Peyer's patch (tissue), 4 donors: ENCODE measurements around the gene ELAVL1. TPM values are rescaled to one million over a fixed set of nuclear protein-coding genes. Genes with fewer than 3 reads are reported as not detected.

Experiments
- DNase-seq, 3 donors: peaks; one replicate each; pipeline ENCODE4 v3.0.0-alpha.2; 2017 to 2019
- H3K27ac ChIP-seq, 4 donors: fragments of 200-600 bp; sonication (generic); one replicate each; pipeline ENCODE4 v1.5.1; 2016 to 2019
- H3K27me3 ChIP-seq, 2 donors: fragments of 200-600 bp; sonication (generic); one replicate each; pipeline ENCODE4 v1.5.1; 2019
- H3K36me3 ChIP-seq, 3 donors: fragments of 200-600 bp; sonication (generic); one replicate each; pipeline ENCODE4 v1.5.1; 2016 to 2019
- H3K4me1 ChIP-seq, 4 donors: fragments of 200-600 bp; sonication (generic); one replicate each; pipeline ENCODE4 v1.5.1; 2016 to 2019
- H3K4me3 ChIP-seq, 4 donors: fragments of 200-600 bp; sonication (generic); 1 replicate in 3 of 4; 2 replicates in 1 of 4; pipeline ENCODE4 v1.5.1; 2016 to 2019; ENCODE audit warnings: mild to moderate bottlenecking in 1 of 4
- H3K9me3 ChIP-seq, 4 donors: fragments of 200-600 bp; sonication (generic); one replicate each; pipeline ENCODE4 v1.5.1; 2016 to 2019; ENCODE audit warnings: mild to moderate bottlenecking in 1 of 4
- CTCF ChIP-seq, 6 experiments: fragments of 450-650 bp in 4 of 6; fragments of 200-600 bp in 2 of 6; sonication (generic) in 1 of 6; IDR thresholded peaks; one replicate each; pipeline ENCODE4 v1.5.1; 2017 to 2019; ENCODE audit warnings: antibody characterized with exemption in 6 of 6, mild to moderate bottlenecking in 3 of 6, moderate library complexity in 1 of 6
- POLR2A ChIP-seq, 2 donors: fragments of 450-650 bp; IDR thresholded peaks; one replicate each; pipeline ENCODE4 v1.5.1; 2017; ENCODE audit warnings: antibody characterized with exemption in 2 of 2, mild to moderate bottlenecking in 2 of 2, moderate library complexity in 2 of 2
- total RNA-seq, 4 donors: library from RNA; depleted of rRNA; stranded (reverse); fragments of >200 nt; gene quantifications; one replicate each; pipeline ENCODE4 v1.1.0, GENCODE V29; 2016

The ELAVL1 gene
- total RNA-seq, 4 donors from 2014 or later: 21.0 to 41.7 (median 25.9) TPM

DNA sequence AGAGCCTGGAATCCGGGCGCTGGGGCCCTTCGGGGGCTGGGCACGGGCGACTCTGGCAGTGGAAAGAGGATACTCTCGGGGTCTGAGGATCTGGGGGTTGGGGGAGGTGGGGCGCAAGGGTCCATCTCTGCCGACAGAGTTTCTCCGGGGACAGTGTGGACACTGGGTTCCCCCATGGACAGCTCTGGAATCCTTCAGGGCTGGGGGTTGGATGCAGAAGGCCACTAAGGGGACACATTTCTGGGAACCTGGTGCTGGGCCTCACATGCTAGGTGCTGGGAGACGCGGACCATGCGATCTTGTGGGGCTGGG lies 88.5 kb downstream of the ELAVL1 start:
- no peak for DNase-seq
- peaks cover 0 to 38% of the 10 kb centered on the region in 2 donors for H3K27me3 ChIP-seq

DNA sequence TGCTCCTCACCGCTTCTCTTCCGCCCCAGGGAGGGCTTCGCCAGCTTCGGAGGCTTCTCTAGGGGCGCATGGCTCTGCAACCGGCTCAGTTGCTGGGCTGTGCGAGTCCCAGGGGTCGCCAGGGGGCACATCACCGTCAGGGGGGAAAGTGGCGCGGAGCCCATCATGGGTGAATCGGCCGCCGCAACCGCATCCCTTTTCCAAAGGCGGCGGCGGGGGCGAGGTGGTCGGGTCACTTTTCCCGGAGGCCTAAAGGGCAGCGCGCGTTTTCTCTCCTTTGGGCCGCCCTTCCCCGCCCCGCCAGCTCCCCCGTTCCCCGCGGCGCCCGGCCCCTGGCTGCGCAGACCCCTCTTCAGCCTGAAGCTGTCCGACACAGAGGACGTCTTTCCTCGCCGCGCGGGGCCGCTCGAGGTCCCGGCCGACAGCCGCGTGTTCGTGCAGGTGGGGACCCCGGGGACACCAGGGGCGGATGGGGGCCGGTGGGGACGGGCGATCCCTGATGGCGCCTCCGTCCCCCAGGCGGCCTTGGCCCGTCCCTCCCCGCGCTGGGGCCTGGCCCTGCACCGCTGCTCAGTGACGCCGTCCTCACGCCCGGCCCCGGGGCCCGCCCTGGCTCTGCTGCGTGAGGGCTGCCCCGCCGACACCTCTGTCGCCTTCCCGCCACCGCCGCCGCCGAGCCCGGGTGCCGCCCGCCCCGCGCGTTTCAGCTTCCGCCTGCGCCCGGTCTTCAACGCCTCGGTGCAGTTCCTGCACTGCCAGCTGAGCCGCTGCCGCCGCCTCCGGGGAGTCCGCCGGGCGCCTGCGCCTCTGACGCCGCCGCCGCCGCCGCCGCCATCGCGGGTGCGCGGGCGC lies 89.1 kb downstream of the ELAVL1 start:
- peak in 1 of 3 donors; percentile 69 for DNase-seq
- TF ChIP-seq CTCF (IDR thresholded peaks at IDR 0.05): no peak
- TF ChIP-seq POLR2A (IDR thresholded peaks at IDR 0.05): no peak
- H3K4me1 ChIP-seq: peaks cover 2 to 35% (median 24%) of the 10 kb centered on the region in 4 donors
- no peaks in the 10 kb centered on the region for H3K9me3 ChIP-seq
- H3K4me3 ChIP-seq: peak overlapping the region; percentile 6 to 94 (median 64)
- peak overlapping the region in 1 of 4 donors; percentile 25 for H3K27ac ChIP-seq
- peaks cover 0 to 38% of the 10 kb centered on the region in 2 donors for H3K27me3 ChIP-seq
- H3K36me3 ChIP-seq: peaks cover 0 to 20% (median 0%) of the 10 kb centered on the region in 3 donors

More for the DNA sequence above, 88.5 kb downstream of the ELAVL1 start:
- Histone ChIP-seq H3K27ac (peak overlapping the region in 1 of 4 donors; percentile 25), H3K9me3 (no peaks in the 10 kb centered on the region), H3K4me1 (peaks cover 2 to 41% (median 29%) of the 10 kb centered on the region in 4 donors), H3K36me3 (peaks cover 0 to 16% (median 0%) of the 10 kb centered on the region in 3 donors), H3K4me3 (peak overlapping the region; percentile 6 to 94 (median 64))
- TF ChIP-seq POLR2A (IDR thresholded peaks at IDR 0.05) (no peak), CTCF (IDR thresholded peaks at IDR 0.05) (no peak)

- no peaks in the 10 kb centered on the region for H3K9me3 ChIP-seq
- no peak for DNase-seq
- H3K27ac ChIP-seq: no peak overlapping the region
- peaks cover 0 to 38% of the 10 kb centered on the region in 2 donors for H3K27me3 ChIP-seq
- H3K4me1 ChIP-seq: peaks cover 2 to 31% (median 20%) of the 10 kb centered on the region in 4 donors
- H3K4me3 ChIP-seq: peak overlapping the region in 3 of 4 donors; percentile 49 to 94 (median 78)
- H3K36me3 ChIP-seq: peaks cover 0 to 28% (median 0%) of the 10 kb centered on the region in 3 donors
- TF ChIP-seq CTCF (IDR thresholded peaks at IDR 0.05) (no peak), POLR2A (IDR thresholded peaks at IDR 0.05) (no peak)
Observed at GRCh38 chr19:7915250-7916102, 90.0 kb downstream of the ELAVL1 start.

- DNase-seq: peak in 1 of 3 donors; percentile 45
- H3K36me3 ChIP-seq: peaks cover 0 to 37% (median 0%) of the 10 kb centered on the region in 3 donors
- TF ChIP-seq POLR2A (IDR thresholded peaks at IDR 0.05): no peak
- no peak for TF ChIP-seq CTCF (IDR thresholded peaks at IDR 0.05)
- no peak within 1 kb of the TSS for H3K4me3 ChIP-seq
- no peak within 1 kb of the TSS for H3K27ac ChIP-seq
- H3K9me3 ChIP-seq: no peaks in the 10 kb centered on the region
- H3K4me1 ChIP-seq: peaks cover 2 to 31% (median 19%) of the 10 kb centered on the region in 4 donors
- peaks cover 0 to 38% of the 10 kb centered on the region in 2 donors for H3K27me3 ChIP-seq
Observed at GRCh38 chr19:7914598-7915045, 90.8 kb downstream of the ELAVL1 start, which contains the start of gene TGFBR3L. Gene TGFBR3L (plus strand): TSS chr19:7914830.

DNA sequence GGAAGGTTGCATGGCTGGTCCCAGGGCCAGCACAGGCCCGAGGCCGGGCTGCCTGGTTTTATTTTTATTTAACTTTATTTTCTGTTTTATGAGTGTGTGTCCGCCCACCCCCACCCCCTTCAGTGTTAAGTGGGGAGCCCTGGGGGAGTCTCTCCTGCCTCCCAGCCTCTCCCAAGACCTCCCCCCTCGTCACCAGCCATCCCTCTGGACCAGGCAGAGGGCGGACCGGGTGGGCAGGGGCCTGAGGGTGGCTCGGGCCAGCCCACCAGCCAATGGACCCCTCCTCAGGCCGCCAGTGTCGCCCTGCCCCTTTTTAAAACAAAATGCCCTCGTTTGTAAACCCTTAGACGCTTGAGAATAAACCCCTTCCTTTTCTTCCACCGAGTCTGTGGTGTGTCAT lies 91.3 kb downstream of the ELAVL1 start:
- no peak for DNase-seq
- Histone ChIP-seq H3K4me1 (peaks cover 2 to 31% (median 18%) of the 10 kb centered on the region in 4 donors), H3K36me3 (peaks cover 0 to 42% (median 0%) of the 10 kb centered on the region in 3 donors), H3K4me3 (no peak overlapping the region), H3K27me3 (peaks cover 0 to 38% of the 10 kb centered on the region in 2 donors), H3K27ac (no peak overlapping the region), H3K9me3 (no peaks in the 10 kb centered on the region)
- TF ChIP-seq CTCF (IDR thresholded peaks at IDR 0.05) (no peak), POLR2A (IDR thresholded peaks at IDR 0.05) (no peak)
